ENCODE results near the gene CLCN1. TPM values are rescaled to one million over a fixed set of nuclear protein-coding genes. Genes with fewer than 3 reads are reported as not detected.

CLCN1 gene
- total and polyA plus RNA-seq, 2 of the 8 experiments (the other 6 are each of a cell fraction or from before 2014, with no cell fraction given) = 0.36 to 0.41 TPM

GRCh38 chr7:143299840-143300239, 16.1 kb upstream of the CLCN1 start:
- Histone ChIP-seq H3K36me3 (ENCODE audit: control insufficient read depth in 2 of 4, insufficient read depth in 4 of 4, low read length in 3 of 4) (peaks cover 43 to 95% (median 76%) of the 10 kb centered on the region in 4 experiments), H3K9me3 (ENCODE audit: insufficient read depth in 2 of 2, low read depth in 1 of 2, low read length in 1 of 2) (no peaks in the 10 kb centered on the region), H3K56ac (replicated peaks; ENCODE audit: insufficient read length, low read depth, low read length) (no peak overlapping the region), H3K23me2 (ENCODE audit: low read depth, low read length) (no peaks in the 10 kb centered on the region), H3K4me2 (ENCODE audit: insufficient read depth in 1 of 2, low read depth in 2 of 2, low read length in 2 of 2) (no peak overlapping the region), H3K79me2 (ENCODE audit: control insufficient read depth in 1 of 2, insufficient read depth in 2 of 2, low read length in 2 of 2) (peaks cover 0 to 3% of the 10 kb centered on the region in 2 experiments; a peak in 1 of 4 replicates), H4K5ac (ENCODE audit: insufficient read length, low read depth, low read length) (no peak overlapping the region), H3K9ac (replicated peaks in 1 of 4; ENCODE audit: extremely low read depth in 1 of 4, low read depth in 3 of 4, low read length in 3 of 4) (no peak overlapping the region), H3K4me3 (ENCODE audit: extremely low read depth in 1 of 4, insufficient read depth in 2 of 4, low read depth in 3 of 4, low read length in 4 of 4) (no peak overlapping the region), H3K23ac (ENCODE audit: insufficient read length) (no peak overlapping the region), H3K4ac (replicated peaks; ENCODE audit: insufficient read length, low read depth, low read length) (no peak overlapping the region), H2AFZ (ENCODE audit: low read length) (no peak overlapping the region), H3K4me1 (replicated peaks in 1 of 4; ENCODE audit: control insufficient read depth in 3 of 4, insufficient read depth in 4 of 4, low read length in 3 of 4) (no peaks in the 10 kb centered on the region), H2BK20ac (ENCODE audit: low read length) (no peak overlapping the region), H2BK5ac (ENCODE audit: low read depth, low read length) (no peak overlapping the region), H3K79me1 (ENCODE audit: low read depth, low read length) (no peaks in the 10 kb centered on the region), H2BK12ac (ENCODE audit: low read depth, low read length) (no peak overlapping the region), H4K8ac (ENCODE audit: extremely low read depth, insufficient read depth, low read length) (peak overlapping the region; percentile 12; the same call in 1 of the 2 replicates), H2BK120ac (replicated peaks; ENCODE audit: low read depth, low read length) (no peak overlapping the region), H4K91ac (replicated peaks; ENCODE audit: insufficient read length, low read length) (no peak overlapping the region), H3K18ac (ENCODE audit: extremely low read depth, low read length) (no peak overlapping the region), H3K14ac (ENCODE audit: insufficient read length) (no peak overlapping the region), H2BK15ac (ENCODE audit: low read length) (no peak overlapping the region), H3K27me3 (replicated peaks in 1 of 4; ENCODE audit: control insufficient read depth in 3 of 4, extremely low read depth in 1 of 4, insufficient read depth in 3 of 4, low read length in 3 of 4) (no peaks in the 10 kb centered on the region), H2AK5ac (ENCODE audit: low read depth, low read length) (no peak overlapping the region), H4K20me1 (replicated peaks in 1 of 2; ENCODE audit: control insufficient read depth in 1 of 2, insufficient read depth in 2 of 2, low read length in 2 of 2) (peaks cover 2 to 9% of the 10 kb centered on the region in 2 experiments), H3K27ac (ENCODE audit: low read depth, low read length) (no peak overlapping the region)
- FAIRE-seq (no peak), DNase-seq (ENCODE audit: low read depth in 1 of 2, low spot score in 2 of 2) (peak in 1 of 2 experiments; percentile 77)
- 81% methylated on average over 8 of the region's 8 CpGs; no CpG with 5 or more reads in 1 of the 2 experiments for WGBS, 2 experiments (ENCODE audit: extremely low coverage in 1 of 2, insufficient coverage in 1 of 2, insufficient read length in 1 of 2, insufficient replicate concordance in 2 of 2, low coverage in 1 of 2, low lambda C conversion rate in 2 of 2, missing lambda C conversion rate in 1 of 2)
- TF ChIP-seq SIN3A (conservative IDR thresholded peaks at IDR 0.05 in 1 of 2, IDR thresholded peaks at IDR 0.05 in 1 of 2; ENCODE audit: low read depth in 1 of 2, low read length in 2 of 2) = 0 out of 4 replicates have a peak, but pooled peaks of 1 of the 2 experiments have one; percentile 23
- 0 out of 2 replicates have a peak, but pooled peaks have one; percentile 28 for TF ChIP-seq MAX (IDR thresholded peaks at IDR 0.05)
- TF ChIP-seq TEAD4 (IDR thresholded peaks at IDR 0.05; ENCODE audit: low read depth, low read length) = no peak
- TF ChIP-seq RAD21 (IDR thresholded peaks at IDR 0.05 in 1 of 2, conservative IDR thresholded peaks at IDR 0.05 in 1 of 2; ENCODE audit: low read depth in 2 of 2, low read length in 2 of 2) = peak; percentile 47 to 60
- no peak for TF ChIP-seq BACH1 (IDR thresholded peaks at IDR 0.05; ENCODE audit: low read length)
- peak; percentile 74 to 96 (median 91) for TF ChIP-seq CTCF (IDR thresholded peaks at IDR 0.05; ENCODE audit: control extremely low read depth in 1 of 3, insufficient read depth in 1 of 3, low read depth in 1 of 3, low read length in 3 of 3)
- ChIA-PET POLR2A (ENCODE audit: partially characterized antibody) (interaction anchor here (0.7 to 1.4 kb wide), 7 partner anchors 9 to 91 kb away, joined by 3 to 10 read pairs (median 3); partner anchors contain the start of gene CASP2), CTCF (ENCODE audit: partially characterized antibody) (interaction anchor here (0.7 to 8.9 kb wide), 51 partner anchors 9 to 430 kb away, joined by 3 to 91 read pairs (median 6); partner anchors contain the start of genes CASP2, CLCN1, EPHA1 and GSTK1)
